WTC11 (cell line): Measurements from ENCODE around the gene NRG3. TPM values are rescaled to one million over a fixed set of nuclear protein-coding genes. Genes with fewer than 3 reads are reported as not detected.

Experiments
- ATAC-seq: fragments of 200-7000 bp; cut with Tn5 transposase; 2 replicates; pipeline ENCODE4 v1.10.0; 2021; ENCODE audit warnings: mild to moderate bottlenecking, moderate library complexity
- CTCF ChIA-PET: fragments of 300-600 bp; sonication (Branson Sonifier 250); formaldehyde crosslinking; loops from one replicate; lab custom pipeline; 2021; ENCODE audit warnings: antibody characterized with exemption; lab: Charles Lee
- POLR2A ChIA-PET: fragments of 350-600 bp; sonication (Branson Sonifier 250); formaldehyde crosslinking; loops from one replicate; lab custom pipeline; 2021; ENCODE audit warnings: antibody characterized with exemption; lab: Charles Lee
- DNase-seq: peaks from one replicate; pipeline ENCODE4 v3.0.0; 2021; ENCODE audit warnings: low spot score
- H3K27ac Mint-ChIP-seq: 2 replicates; pipeline ENCODE4 v1.8.0; 2021; ENCODE audit warnings: mixed read lengths
- H3K27me3 Mint-ChIP-seq: 2 replicates; pipeline ENCODE4 v1.8.0; 2021; ENCODE audit warnings: low read depth, mild to moderate bottlenecking, moderate library complexity, mixed read lengths
- H3K36me3 Mint-ChIP-seq: 2 replicates; pipeline ENCODE4 v1.8.0; 2021; ENCODE audit warnings: mixed read lengths
- H3K4me1 Mint-ChIP-seq: 2 replicates; pipeline ENCODE4 v1.8.0; 2022; ENCODE audit warnings: mixed read lengths
- H3K4me3 Mint-ChIP-seq: 2 replicates; pipeline ENCODE4 v1.8.0; 2021; ENCODE audit warnings: mild to moderate bottlenecking, moderate library complexity, mixed read lengths
- H3K9me3 Mint-ChIP-seq: 2 replicates; pipeline ENCODE4 v1.8.0; 2021; ENCODE audit warnings: mixed read lengths
- CBFB ChIP-seq: sonication (generic); formaldehyde crosslinking; IDR thresholded peaks from 2 replicates; pipeline ENCODE4 v1.8.1; 2022; ENCODE audit warnings: mild to moderate bottlenecking, low read depth, missing genetic modification reagents
- CREM ChIP-seq: sonication (generic); formaldehyde crosslinking; IDR thresholded peaks from 2 replicates; pipeline ENCODE4 v1.8.1; 2022; ENCODE audit warnings: mild to moderate bottlenecking, missing genetic modification reagents, moderate library complexity
- E2F1 ChIP-seq: sonication (generic); formaldehyde crosslinking; IDR thresholded peaks from 2 replicates; pipeline ENCODE4 v1.8.0; 2022; ENCODE audit warnings: mild to moderate bottlenecking, missing genetic modification reagents
- ESRRA ChIP-seq: sonication (generic); formaldehyde crosslinking; IDR thresholded peaks from 2 replicates; pipeline ENCODE4 v1.8.1; 2022; ENCODE audit warnings: mild to moderate bottlenecking, missing genetic modification reagents, borderline replicate concordance
- FOXJ3 ChIP-seq: sonication (generic); formaldehyde crosslinking; IDR thresholded peaks from 2 replicates; pipeline ENCODE4 v1.9.0; 2021; ENCODE audit warnings: missing genetic modification reagents, mild to moderate bottlenecking, borderline replicate concordance
- MYBL2 ChIP-seq: sonication (generic); formaldehyde crosslinking; IDR thresholded peaks from 2 replicates; pipeline ENCODE4 v1.8.1; 2023; ENCODE audit warnings: mild to moderate bottlenecking, moderate library complexity, missing genetic modification reagents
- NFE2L1 ChIP-seq: sonication (generic); formaldehyde crosslinking; IDR thresholded peaks from 2 replicates; pipeline ENCODE4 v1.8.1; 2023; ENCODE audit warnings: missing genetic modification reagents
- NFYB ChIP-seq: sonication (generic); formaldehyde crosslinking; conservative IDR thresholded peaks from 2 replicates; pipeline ENCODE4 v1.8.0; 2022; ENCODE audit warnings: low read depth, missing genetic modification reagents
- NR1H2 ChIP-seq: sonication (generic); formaldehyde crosslinking; IDR thresholded peaks from 2 replicates; pipeline ENCODE4 v1.9.0; 2021; ENCODE audit warnings: mild to moderate bottlenecking, moderate library complexity, missing genetic modification reagents
- PRDM15 ChIP-seq: sonication (generic); formaldehyde crosslinking; IDR thresholded peaks from 2 replicates; pipeline ENCODE4 v1.8.0; 2022; ENCODE audit warnings: missing genetic modification reagents
- RORB ChIP-seq: fragments of 250-450 bp; sonication (Bioruptor Pico); IDR thresholded peaks from 2 replicates; pipeline ENCODE4 v1.9.0; 2021; ENCODE audit warnings: mild to moderate bottlenecking
- SMAD4 ChIP-seq: sonication (generic); formaldehyde crosslinking; IDR thresholded peaks from 2 replicates; pipeline ENCODE4 v1.8.0; 2022; ENCODE audit warnings: mild to moderate bottlenecking, missing genetic modification reagents
- SOX15 ChIP-seq: fragments of 250-450 bp; sonication (Bioruptor Pico); IDR thresholded peaks from 2 replicates; pipeline ENCODE4 v1.9.0; 2021; ENCODE audit warnings: mild to moderate bottlenecking
- TP53 ChIP-seq: sonication (generic); formaldehyde crosslinking; IDR thresholded peaks from 2 replicates; pipeline ENCODE4 v1.8.1; 2023; ENCODE audit warnings: mild to moderate bottlenecking, missing genetic modification reagents
- ZNF232 ChIP-seq: sonication (generic); formaldehyde crosslinking; IDR thresholded peaks from 2 replicates; pipeline ENCODE4 v1.8.0; 2022; ENCODE audit warnings: mild to moderate bottlenecking, missing genetic modification reagents
- ZNF281 ChIP-seq: sonication (generic); formaldehyde crosslinking; IDR thresholded peaks from 2 replicates; pipeline ENCODE4 v1.8.0; 2023; ENCODE audit warnings: mild to moderate bottlenecking, missing genetic modification reagents
- ZNF416 ChIP-seq: fragments of 250-450 bp; sonication (Bioruptor Pico); IDR thresholded peaks from 2 replicates; pipeline ENCODE4 v1.9.0; 2021; ENCODE audit warnings: mild to moderate bottlenecking, inconsistent platforms
- total RNA-seq: library from RNA; stranded (reverse); gene quantifications from 3 replicates; pipeline ENCODE4 v1.2.3, GENCODE V29; 2021
- TF ChIP-seq, protein P1 (sequence below): sonication (generic); formaldehyde crosslinking; IDR thresholded peaks from 2 replicates; pipeline ENCODE4 v1.8.1; 2023; ENCODE audit warnings: mild to moderate bottlenecking, missing genetic modification reagents, moderate library complexity
- TF ChIP-seq, protein P2 (sequence below): sonication (generic); formaldehyde crosslinking; conservative IDR thresholded peaks from 2 replicates; pipeline ENCODE4 v1.8.1; 2023; ENCODE audit warnings: mild to moderate bottlenecking, low read depth, missing genetic modification reagents, moderate library complexity

NRG3 gene
- total RNA-seq, 1 experiment from 2014 or later, result 7.0 TPM

DNA sequence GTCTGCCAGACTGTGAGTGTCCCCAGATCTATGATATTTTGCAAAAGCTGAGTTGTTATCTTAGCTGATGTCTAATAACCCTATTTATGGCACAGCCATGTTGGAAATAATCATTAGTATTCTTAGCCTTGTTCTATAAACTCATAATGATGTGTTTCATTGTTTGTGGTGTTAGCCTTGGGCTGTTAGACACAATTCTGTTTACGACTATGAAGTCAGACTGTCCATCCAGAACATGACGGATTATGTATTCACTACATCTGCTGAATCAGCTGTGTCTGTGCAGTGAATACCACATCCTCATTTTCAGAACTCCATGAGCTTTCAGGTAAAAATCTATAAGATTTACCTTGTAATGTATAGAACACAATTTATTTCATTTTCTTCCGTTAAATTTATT is 577.1 kb downstream of the NRG3 start:
- Mint-ChIP-seq H3K4me1 (no peaks in the 10 kb centered on the region), H3K9me3 (no peaks in the 10 kb centered on the region), H3K27me3 (no peaks in the 10 kb centered on the region), H3K36me3 (no peaks in the 10 kb centered on the region), H3K4me3 (no peak overlapping the region), H3K27ac (no peak overlapping the region)
- TF ChIP-seq CREM (CRISPR knock-in tag) (no peak), NFE2L1 (CRISPR knock-in tag) (no peak), RORB (no peak), TP53 (no peak), SOX15 (no peak), SMAD4 (CRISPR knock-in tag) (no peak), ESRRA (CRISPR knock-in tag) (no peak), MYBL2 (no peak), ZNF416 (no peak), FOXJ3 (CRISPR knock-in tag) (no peak), ZNF281 (no peak), NFYB (no peak), ZNF232 (CRISPR knock-in tag) (no peak), NR1H2 (CRISPR knock-in tag) (no peak), PRDM15 (CRISPR knock-in tag) (no peak), E2F1 (CRISPR knock-in tag) (no peak), CBFB (no peak)
- TF ChIP-seq, protein P1, sequence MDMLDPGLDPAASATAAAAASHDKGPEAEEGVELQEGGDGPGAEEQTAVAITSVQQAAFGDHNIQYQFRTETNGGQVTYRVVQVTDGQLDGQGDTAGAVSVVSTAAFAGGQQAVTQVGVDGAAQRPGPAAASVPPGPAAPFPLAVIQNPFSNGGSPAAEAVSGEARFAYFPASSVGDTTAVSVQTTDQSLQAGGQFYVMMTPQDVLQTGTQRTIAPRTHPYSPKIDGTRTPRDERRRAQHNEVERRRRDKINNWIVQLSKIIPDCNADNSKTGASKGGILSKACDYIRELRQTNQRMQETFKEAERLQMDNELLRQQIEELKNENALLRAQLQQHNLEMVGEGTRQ (CRISPR knock-in tag), result no peak
- TF ChIP-seq, protein P2, sequence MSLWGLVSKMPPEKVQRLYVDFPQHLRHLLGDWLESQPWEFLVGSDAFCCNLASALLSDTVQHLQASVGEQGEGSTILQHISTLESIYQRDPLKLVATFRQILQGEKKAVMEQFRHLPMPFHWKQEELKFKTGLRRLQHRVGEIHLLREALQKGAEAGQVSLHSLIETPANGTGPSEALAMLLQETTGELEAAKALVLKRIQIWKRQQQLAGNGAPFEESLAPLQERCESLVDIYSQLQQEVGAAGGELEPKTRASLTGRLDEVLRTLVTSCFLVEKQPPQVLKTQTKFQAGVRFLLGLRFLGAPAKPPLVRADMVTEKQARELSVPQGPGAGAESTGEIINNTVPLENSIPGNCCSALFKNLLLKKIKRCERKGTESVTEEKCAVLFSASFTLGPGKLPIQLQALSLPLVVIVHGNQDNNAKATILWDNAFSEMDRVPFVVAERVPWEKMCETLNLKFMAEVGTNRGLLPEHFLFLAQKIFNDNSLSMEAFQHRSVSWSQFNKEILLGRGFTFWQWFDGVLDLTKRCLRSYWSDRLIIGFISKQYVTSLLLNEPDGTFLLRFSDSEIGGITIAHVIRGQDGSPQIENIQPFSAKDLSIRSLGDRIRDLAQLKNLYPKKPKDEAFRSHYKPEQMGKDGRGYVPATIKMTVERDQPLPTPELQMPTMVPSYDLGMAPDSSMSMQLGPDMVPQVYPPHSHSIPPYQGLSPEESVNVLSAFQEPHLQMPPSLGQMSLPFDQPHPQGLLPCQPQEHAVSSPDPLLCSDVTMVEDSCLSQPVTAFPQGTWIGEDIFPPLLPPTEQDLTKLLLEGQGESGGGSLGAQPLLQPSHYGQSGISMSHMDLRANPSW, result no peak
- POLR2A ChIA-PET, result no interaction called here
- ATAC-seq (no peak), DNase-seq (no peak)
- CTCF ChIA-PET, result no interaction called here
